ENCODE results near the gene MEGF11.

MEGF11 gene

GRCh38 chr15:66215811-66216210 lies 37.7 kb downstream of the MEGF11 start:
- H3K4me3 ChIP-seq (ENCODE audit: low read length), result no peak overlapping the region

DNA sequence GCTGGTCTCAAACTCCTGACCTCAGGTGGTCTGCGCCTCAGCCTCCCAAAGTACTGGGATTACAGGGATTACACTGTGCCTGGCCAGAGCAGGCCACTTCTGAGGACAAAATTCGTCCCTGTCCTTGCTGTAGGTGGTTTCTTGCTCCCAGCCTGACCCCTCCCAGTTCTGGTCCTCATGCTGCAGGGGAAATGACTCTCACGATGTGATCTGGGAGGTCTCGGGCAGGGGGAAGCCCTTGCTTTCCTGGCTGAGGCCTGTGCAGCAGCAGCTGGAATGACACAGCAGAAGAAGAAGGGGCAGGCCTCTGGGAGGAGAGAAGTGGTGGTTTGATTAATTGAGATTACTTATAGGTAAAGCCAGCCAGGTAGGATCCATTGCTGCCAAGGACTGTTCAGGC lies 39.3 kb downstream of the MEGF11 start:
- Histone ChIP-seq H2AK5ac (ENCODE audit: low read length) (no peak overlapping the region), H3K27me3 (ENCODE audit: insufficient read depth, low read length, poor library complexity) (no peaks in the 10 kb centered on the region), H4K8ac (ENCODE audit: low read depth, low read length) (no peak overlapping the region), H3K4me1 (ENCODE audit: control insufficient read depth, low read depth, low read length) (no peaks in the 10 kb centered on the region), H3K56ac (ENCODE audit: low read length) (no peak overlapping the region), H3K79me2 (ENCODE audit: control insufficient read depth, insufficient read depth, low read length) (no peaks in the 10 kb centered on the region), H3K4me3 (ENCODE audit: low read length) (no peak overlapping the region), H2BK5ac (ENCODE audit: low read length) (no peak overlapping the region), H2BK120ac (ENCODE audit: low read depth, low read length) (no peak overlapping the region), H3K36me3 (ENCODE audit: control insufficient read depth, insufficient read depth, low read length) (no peaks in the 10 kb centered on the region), H3K27ac (ENCODE audit: low read depth, low read length) (no peak overlapping the region), H3K79me1 (ENCODE audit: low read length) (no peaks in the 10 kb centered on the region), H4K5ac (ENCODE audit: low read length) (no peak overlapping the region), H2BK15ac (replicated peaks; ENCODE audit: low read depth) (no peak overlapping the region), H3K4ac (ENCODE audit: low read depth, low read length) (no peak overlapping the region), H3K23ac (ENCODE audit: low read length) (no peak overlapping the region), H3K18ac (ENCODE audit: low read length) (no peak overlapping the region), H3K4me2 (ENCODE audit: low read length) (no peak overlapping the region), H3K9ac (ENCODE audit: low read length) (no peak overlapping the region)
- no peak for DNase-seq
- no CpG with 5 or more reads among the region's 4 CpGs for WGBS (ENCODE audit: extremely low coverage, insufficient coverage, low lambda C conversion rate)

More at GRCh38 chr15:66215811-66216210, 37.7 kb downstream of the MEGF11 start:
- Histone ChIP-seq H2BK5ac (ENCODE audit: low read length) (no peak overlapping the region), H2AK5ac (ENCODE audit: low read length) (no peak overlapping the region), H3K9ac (ENCODE audit: low read length) (no peak overlapping the region), H4K8ac (ENCODE audit: low read depth, low read length) (no peak overlapping the region), H3K4me2 (ENCODE audit: low read length) (no peak overlapping the region), H3K27me3 (ENCODE audit: insufficient read depth, low read length, poor library complexity) (no peaks in the 10 kb centered on the region), H3K36me3 (ENCODE audit: control insufficient read depth, insufficient read depth, low read length) (no peaks in the 10 kb centered on the region), H3K4ac (ENCODE audit: low read depth, low read length) (no peak overlapping the region), H3K79me2 (ENCODE audit: control insufficient read depth, insufficient read depth, low read length) (no peaks in the 10 kb centered on the region), H2BK15ac (replicated peaks; ENCODE audit: low read depth) (no peak overlapping the region), H3K4me1 (ENCODE audit: control insufficient read depth, low read depth, low read length) (no peaks in the 10 kb centered on the region), H3K27ac (ENCODE audit: low read depth, low read length) (no peak overlapping the region), H3K56ac (ENCODE audit: low read length) (no peak overlapping the region), H4K5ac (ENCODE audit: low read length) (no peak overlapping the region), H3K23ac (ENCODE audit: low read length) (no peak overlapping the region), H3K79me1 (ENCODE audit: low read length) (no peaks in the 10 kb centered on the region), H3K18ac (ENCODE audit: low read length) (no peak overlapping the region), H2BK120ac (ENCODE audit: low read depth, low read length) (no peak overlapping the region)
- no peak for DNase-seq
- WGBS (ENCODE audit: extremely low coverage, insufficient coverage, low lambda C conversion rate), result no CpG with 5 or more reads among the region's 4 CpGs

- WGBS (ENCODE audit: extremely low coverage, insufficient coverage, low lambda C conversion rate), result no CpG with 5 or more reads among the region's 5 CpGs
- H3K27ac ChIP-seq (ENCODE audit: low read depth, low read length), result no peak overlapping the region
Observed at GRCh38 chr15:66212563-66212921, 41.0 kb downstream of the MEGF11 start.

DNA sequence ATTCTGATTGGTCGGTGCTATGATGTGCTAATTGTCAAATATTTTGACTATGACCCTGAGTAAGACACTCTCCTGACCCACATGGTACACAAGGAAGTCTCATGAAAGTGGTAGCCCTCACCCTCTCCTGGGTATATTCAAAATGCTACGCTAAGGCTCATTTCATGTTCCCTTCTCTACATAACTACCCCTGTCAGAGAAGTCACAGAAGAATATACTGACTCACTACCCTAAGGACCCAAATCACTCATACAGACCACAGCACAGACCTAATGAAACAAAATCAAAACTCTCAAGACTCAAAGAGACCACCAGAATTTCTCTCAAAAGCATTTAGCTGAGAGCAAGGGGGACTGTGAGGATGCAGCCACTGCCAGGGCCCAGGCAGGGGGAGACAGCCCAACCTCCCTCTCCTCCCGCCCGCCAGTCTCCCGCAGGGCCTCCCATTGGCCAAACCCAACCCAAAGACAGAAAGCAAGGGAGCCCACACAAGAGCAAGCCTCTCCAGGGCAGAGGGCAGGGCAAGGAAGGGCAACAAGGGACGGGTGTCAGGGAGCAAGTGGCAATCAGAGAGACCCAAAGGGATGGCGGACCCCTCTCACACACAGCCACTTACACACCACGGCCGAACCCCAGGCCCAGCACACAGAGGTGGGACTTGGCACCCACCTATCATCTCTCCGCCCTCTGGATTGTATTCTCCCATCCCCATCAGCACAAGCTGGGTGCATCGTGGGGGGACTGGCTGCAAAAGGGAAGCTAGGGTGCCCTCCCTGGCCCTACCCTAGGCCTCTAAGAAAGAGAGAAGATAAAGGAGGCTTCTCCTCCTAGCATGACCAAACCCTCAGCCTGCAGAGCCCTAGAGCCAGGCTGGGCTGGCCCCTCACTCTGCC lies 41.6 kb downstream of the MEGF11 start:
- Histone ChIP-seq H3K9ac (ENCODE audit: low read length) (no peak overlapping the region), H3K4me3 (ENCODE audit: low read length) (no peak overlapping the region), H3K27me3 (ENCODE audit: insufficient read depth, low read length, poor library complexity) (no peaks in the 10 kb centered on the region), H3K4me1 (ENCODE audit: control insufficient read depth, low read depth, low read length) (no peaks in the 10 kb centered on the region), H2BK5ac (ENCODE audit: low read length) (no peak overlapping the region), H4K8ac (ENCODE audit: low read depth, low read length) (no peak overlapping the region), H2BK120ac (ENCODE audit: low read depth, low read length) (no peak overlapping the region), H3K18ac (ENCODE audit: low read length) (no peak overlapping the region), H3K79me1 (ENCODE audit: low read length) (no peaks in the 10 kb centered on the region), H2BK15ac (replicated peaks; ENCODE audit: low read depth) (no peak overlapping the region), H3K4ac (ENCODE audit: low read depth, low read length) (no peak overlapping the region), H3K79me2 (ENCODE audit: control insufficient read depth, insufficient read depth, low read length) (no peaks in the 10 kb centered on the region), H3K23ac (ENCODE audit: low read length) (no peak overlapping the region), H3K27ac (ENCODE audit: low read depth, low read length) (no peak overlapping the region), H3K4me2 (ENCODE audit: low read length) (no peak overlapping the region), H3K36me3 (ENCODE audit: control insufficient read depth, insufficient read depth, low read length) (no peaks in the 10 kb centered on the region), H4K5ac (ENCODE audit: low read length) (no peak overlapping the region), H3K56ac (ENCODE audit: low read length) (no peak overlapping the region), H2AK5ac (ENCODE audit: low read length) (no peak overlapping the region)
- WGBS (ENCODE audit: extremely low coverage, insufficient coverage, low lambda C conversion rate), result no CpG with 5 or more reads among the region's 11 CpGs
- DNase-seq, result no peak

More at GRCh38 chr15:66212563-66212921, 41.0 kb downstream of the MEGF11 start:
- Histone ChIP-seq H2AK5ac (ENCODE audit: low read length) (no peak overlapping the region), H2BK15ac (replicated peaks; ENCODE audit: low read depth) (no peak overlapping the region), H3K23ac (ENCODE audit: low read length) (no peak overlapping the region), H4K8ac (ENCODE audit: low read depth, low read length) (no peak overlapping the region), H3K4me2 (ENCODE audit: low read length) (no peak overlapping the region), H2BK120ac (ENCODE audit: low read depth, low read length) (no peak overlapping the region), H3K9ac (ENCODE audit: low read length) (no peak overlapping the region), H3K27me3 (ENCODE audit: insufficient read depth, low read length, poor library complexity) (no peaks in the 10 kb centered on the region), H3K18ac (ENCODE audit: low read length) (no peak overlapping the region), H3K56ac (ENCODE audit: low read length) (no peak overlapping the region), H4K5ac (ENCODE audit: low read length) (no peak overlapping the region), H3K4me3 (ENCODE audit: low read length) (no peak overlapping the region), H2BK5ac (ENCODE audit: low read length) (no peak overlapping the region), H3K79me2 (ENCODE audit: control insufficient read depth, insufficient read depth, low read length) (no peaks in the 10 kb centered on the region), H3K4me1 (ENCODE audit: control insufficient read depth, low read depth, low read length) (no peaks in the 10 kb centered on the region), H3K79me1 (ENCODE audit: low read length) (no peaks in the 10 kb centered on the region), H3K4ac (ENCODE audit: low read depth, low read length) (no peak overlapping the region), H3K36me3 (ENCODE audit: control insufficient read depth, insufficient read depth, low read length) (no peaks in the 10 kb centered on the region)
- no peak for DNase-seq

DNA sequence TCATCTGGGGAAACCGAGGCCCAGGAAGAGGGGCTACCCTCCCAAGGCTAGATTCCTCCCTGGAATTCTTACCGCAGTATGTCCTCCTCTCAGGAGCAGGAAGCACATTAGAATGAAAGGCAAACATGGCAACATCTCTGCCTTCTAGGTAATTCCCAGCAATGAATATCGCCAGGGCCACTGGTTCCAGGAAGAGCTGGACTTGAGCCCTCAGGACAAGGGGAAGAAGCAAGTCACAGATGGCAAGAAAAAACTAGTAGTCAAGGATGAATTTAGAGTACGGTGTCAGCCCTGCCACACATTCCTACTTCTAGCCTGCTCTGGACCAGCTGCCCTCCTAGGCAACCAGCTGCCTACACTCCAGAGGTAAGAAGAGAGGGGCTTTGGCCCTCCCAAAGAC lies 42.9 kb downstream of the MEGF11 start:
- Histone ChIP-seq H2BK5ac (ENCODE audit: low read length) (no peak overlapping the region), H3K36me3 (ENCODE audit: control insufficient read depth, insufficient read depth, low read length) (no peaks in the 10 kb centered on the region), H4K5ac (ENCODE audit: low read length) (no peak overlapping the region), H3K23ac (ENCODE audit: low read length) (no peak overlapping the region), H3K79me1 (ENCODE audit: low read length) (no peaks in the 10 kb centered on the region), H3K9ac (ENCODE audit: low read length) (no peak overlapping the region), H3K27me3 (ENCODE audit: insufficient read depth, low read length, poor library complexity) (no peaks in the 10 kb centered on the region), H2BK120ac (ENCODE audit: low read depth, low read length) (no peak overlapping the region), H3K4me3 (ENCODE audit: low read length) (no peak overlapping the region), H2BK15ac (replicated peaks; ENCODE audit: low read depth) (no peak overlapping the region), H3K4ac (ENCODE audit: low read depth, low read length) (no peak overlapping the region), H3K27ac (ENCODE audit: low read depth, low read length) (no peak overlapping the region), H3K4me1 (ENCODE audit: control insufficient read depth, low read depth, low read length) (no peaks in the 10 kb centered on the region), H3K79me2 (ENCODE audit: control insufficient read depth, insufficient read depth, low read length) (no peaks in the 10 kb centered on the region), H2AK5ac (ENCODE audit: low read length) (no peak overlapping the region), H3K56ac (ENCODE audit: low read length) (no peak overlapping the region), H3K18ac (ENCODE audit: low read length) (no peak overlapping the region), H4K8ac (ENCODE audit: low read depth, low read length) (no peak overlapping the region), H3K4me2 (ENCODE audit: low read length) (no peak overlapping the region)
- DNase-seq, result no peak
- no CpG with 5 or more reads among the region's 4 CpGs for WGBS (ENCODE audit: extremely low coverage, insufficient coverage, low lambda C conversion rate)

DNA sequence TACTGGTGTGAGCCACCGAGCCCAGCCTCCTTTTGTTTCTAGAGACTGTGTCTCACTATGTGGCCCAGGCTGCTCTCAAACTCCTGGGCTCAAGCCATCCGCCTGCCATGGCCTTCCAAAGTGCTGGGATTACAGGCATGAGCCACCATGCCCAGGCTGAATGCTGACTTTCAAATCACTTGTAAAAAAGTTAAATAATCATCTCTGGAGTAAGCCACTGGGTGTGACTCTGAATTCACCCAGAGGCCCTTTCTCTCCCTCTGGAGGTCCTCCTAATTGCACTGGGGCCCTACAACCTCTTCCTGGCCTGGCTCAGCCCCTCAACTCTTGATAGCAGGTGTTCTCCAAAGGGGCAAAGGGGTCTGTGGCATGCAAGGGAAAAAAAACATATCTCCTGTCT lies 54.8 kb downstream of the MEGF11 start:
- H3K18ac ChIP-seq (ENCODE audit: low read length), result no peak overlapping the region
- no peak overlapping the region for H3K27ac ChIP-seq (ENCODE audit: low read depth, low read length)
- H3K56ac ChIP-seq (ENCODE audit: low read length), result no peak overlapping the region
- no peak for DNase-seq
- H3K36me3 ChIP-seq (ENCODE audit: control insufficient read depth, insufficient read depth, low read length), result no peaks in the 10 kb centered on the region
- no peak overlapping the region for H3K4me3 ChIP-seq (ENCODE audit: low read length)
- no peaks in the 10 kb centered on the region for H3K27me3 ChIP-seq (ENCODE audit: insufficient read depth, low read length, poor library complexity)
- no peak overlapping the region for H2BK5ac ChIP-seq (ENCODE audit: low read length)
- H4K8ac ChIP-seq (ENCODE audit: low read depth, low read length), result no peak overlapping the region
- H3K4ac ChIP-seq (ENCODE audit: low read depth, low read length), result no peak overlapping the region
- no peaks in the 10 kb centered on the region for H3K79me2 ChIP-seq (ENCODE audit: control insufficient read depth, insufficient read depth, low read length)
- WGBS (ENCODE audit: extremely low coverage, insufficient coverage, low lambda C conversion rate), result no CpG with 5 or more reads among the region's 2 CpGs
- no peak overlapping the region for H3K23ac ChIP-seq (ENCODE audit: low read length)
- no peak overlapping the region for H3K9ac ChIP-seq (ENCODE audit: low read length)
- H2BK15ac ChIP-seq (replicated peaks; ENCODE audit: low read depth), result no peak overlapping the region
- no peak overlapping the region for H2AK5ac ChIP-seq (ENCODE audit: low read length)
- no peaks in the 10 kb centered on the region for H3K4me1 ChIP-seq (ENCODE audit: control insufficient read depth, low read depth, low read length)
- no peak overlapping the region for H4K5ac ChIP-seq (ENCODE audit: low read length)
- H3K4me2 ChIP-seq (ENCODE audit: low read length), result no peak overlapping the region
- H2BK120ac ChIP-seq (ENCODE audit: low read depth, low read length), result no peak overlapping the region
- H3K79me1 ChIP-seq (ENCODE audit: low read length), result no peaks in the 10 kb centered on the region
